Right renal pelvis (tissue), 4 donors: ENCODE data around the gene SNRK. TPM values are rescaled to one million over a fixed set of nuclear protein-coding genes. Genes with fewer than 3 reads are reported as not detected.

Experiments used
- DNase-seq, 4 donors: peaks; one replicate each; pipeline ENCODE4 v3.0.0-alpha.2; 2013; ENCODE audit warnings: low read depth in 4 of 4, low spot score in 3 of 4, missing footprints in 1 of 4
- polyA plus RNA-seq, 4 donors: library from polyadenylated mRNA; unstranded; fragments of 120-200 nt; gene quantifications; one replicate each; pipeline ENCODE4 v1.2.1, GENCODE V29; 2013; ENCODE audit not compliant: insufficient read length in 4 of 4

Gene SNRK
- polyA plus RNA-seq, 4 donors: 50.8 to 61.8 (median 57.5) TPM

- DNase-seq: no peak
Observed at GRCh38 chr3:43366885-43367284, 80.5 kb downstream of the SNRK start.

GRCh38 chr3:43369404-43370292 lies 83.3 kb downstream of the SNRK start:
- DNase-seq: no peak

GRCh38 chr3:43370293-43370980 lies 84.1 kb downstream of the SNRK start:
- no peak for DNase-seq

- no peak for DNase-seq
Observed at GRCh38 chr3:43371494-43371893, 85.2 kb downstream of the SNRK start.

GRCh38 chr3:43372007-43372740 lies 85.8 kb downstream of the SNRK start:
- no peak for DNase-seq

GRCh38 chr3:43372809-43373559 lies 86.6 kb downstream of the SNRK start:
- peak in 1 of 4 donors; percentile 38 for DNase-seq

GRCh38 chr3:43373560-43373928 lies 87.2 kb downstream of the SNRK start:
- no peak for DNase-seq

- no peak for DNase-seq
Observed at GRCh38 chr3:43378066-43378935, 92.0 kb downstream of the SNRK start.

- DNase-seq: no peak
Observed at GRCh38 chr3:43379343-43379742, 93.0 kb downstream of the SNRK start.

- DNase-seq: no peak
Observed at GRCh38 chr3:43388175-43388574, 101.8 kb downstream of the SNRK start.

- no peak for DNase-seq
Observed at GRCh38 chr3:43388915-43389314, 102.6 kb downstream of the SNRK start.

- DNase-seq: no peak
Observed at GRCh38 chr3:43389388-43390254, 103.3 kb downstream of the SNRK start.

- DNase-seq: no peak
Observed at GRCh38 chr3:43390255-43390588, 103.9 kb downstream of the SNRK start.

GRCh38 chr3:43391621-43392020 lies 105.3 kb downstream of the SNRK start:
- DNase-seq: no peak

- DNase-seq: peak in 1 of 4 donors; percentile 43
Observed at GRCh38 chr3:43394041-43394554, 107.8 kb downstream of the SNRK start.

- no peak for DNase-seq
Observed at GRCh38 chr3:43399034-43399433, 112.7 kb downstream of the SNRK start.

GRCh38 chr3:43400167-43400566 lies 113.8 kb downstream of the SNRK start:
- no peak for DNase-seq
